Caki2 (cell line): ENCODE measurements around the gene CBFB. TPM values are rescaled to one million over a fixed set of nuclear protein-coding genes. Genes with fewer than 3 reads are reported as not detected.
"Not testable (repeated sequence)": the region's sequence is repeated elsewhere in the genome, so short reads cannot be mapped to it uniquely, and the experiment has no call there.

Experiments used
- DNase-seq: peaks from one replicate; pipeline ENCODE4 v3.0.0-alpha.2; 2015; ENCODE audit warnings: low read depth
- in situ Hi-C: cut with HindIII; loops from 2 replicates; pipeline ENCODE4 v1.10.0; 2016; ENCODE audit warnings: low sequenced_read_pairs, low pct_unique_long_range_greater_than_20kb, mixed read lengths
- total RNA-seq: library from RNA; depleted of rRNA; stranded (reverse); fragments of >200 nt; shearing (Covaris generic); gene quantifications from 2 replicates; pipeline ENCODE4 v1.2.3, GENCODE V29; 2014; ENCODE audit warnings: low replicate concordance

Gene CBFB
- total RNA-seq, 1 experiment from 2014 or later: 8.2 TPM

DNA sequence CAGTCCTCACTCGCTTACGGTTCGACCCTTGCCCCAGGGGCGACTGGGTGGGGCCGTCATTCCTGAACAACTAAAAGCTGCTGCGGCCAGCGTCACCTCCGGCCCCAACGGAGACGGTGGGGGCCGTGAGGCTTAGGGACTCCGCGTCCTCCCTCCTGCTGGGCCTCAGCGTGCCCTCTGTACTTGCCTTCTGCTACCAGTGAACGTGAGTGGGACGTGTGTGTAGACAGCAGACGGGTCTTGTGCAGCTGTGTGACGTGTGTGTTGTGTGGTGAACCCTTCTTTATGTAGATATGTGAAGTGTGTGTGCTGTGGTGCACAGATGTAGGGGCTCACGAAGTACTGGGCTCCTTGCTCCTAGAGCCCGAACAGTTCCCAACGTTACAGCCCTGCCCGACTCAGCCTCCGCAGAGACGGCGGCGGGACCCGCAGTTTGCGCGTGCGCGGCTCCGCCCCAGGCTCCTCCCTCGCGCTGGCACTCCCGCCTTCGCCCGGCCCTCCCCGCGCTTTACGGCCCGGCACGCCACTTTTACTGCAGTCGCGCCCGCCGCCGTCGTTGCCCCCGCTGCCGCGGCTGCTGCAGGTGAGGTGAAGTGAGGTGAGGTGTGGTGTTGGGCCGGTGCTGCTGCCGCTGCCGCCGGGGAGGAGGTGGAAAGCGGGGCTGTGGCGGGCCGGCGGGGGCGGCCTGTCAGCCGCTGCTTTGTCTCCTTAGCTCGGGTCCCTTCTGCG is 80.6 kb downstream of the CBFB start, which contains the start of gene PHAF1:
Gene PHAF1, plus strand, starts transcription at position 535 of the 729 bp plus-strand sequence. CDS start 235 bp downstream, outside the sequence.
- in situ Hi-C loops: no loop called here

GRCh38 chr16:67111951-67112444 is 83.0 kb downstream of the CBFB start:
- in situ Hi-C loops: no loop called here
- DNase-seq: no peak

More for the DNA sequence above, 80.6 kb downstream of the CBFB start, which contains the start of gene PHAF1:
- DNase-seq: peak; percentile 89

- DNase-seq: no peak
- in situ Hi-C loops: no loop called here
These were observed 83.8 kb downstream of the CBFB start for GRCh38 chr16:67112591-67113399.

GRCh38 chr16:67114793-67115192 is 85.8 kb downstream of the CBFB start:
- in situ Hi-C loops: no loop called here
- DNase-seq: no peak

- DNase-seq: peak; percentile 66
- in situ Hi-C loops: no loop called here
These were observed 86.7 kb downstream of the CBFB start for GRCh38 chr16:67115639-67116038.

GRCh38 chr16:67116388-67117311 is 87.7 kb downstream of the CBFB start:
- in situ Hi-C loops: no loop called here
- no peak for DNase-seq

DNA sequence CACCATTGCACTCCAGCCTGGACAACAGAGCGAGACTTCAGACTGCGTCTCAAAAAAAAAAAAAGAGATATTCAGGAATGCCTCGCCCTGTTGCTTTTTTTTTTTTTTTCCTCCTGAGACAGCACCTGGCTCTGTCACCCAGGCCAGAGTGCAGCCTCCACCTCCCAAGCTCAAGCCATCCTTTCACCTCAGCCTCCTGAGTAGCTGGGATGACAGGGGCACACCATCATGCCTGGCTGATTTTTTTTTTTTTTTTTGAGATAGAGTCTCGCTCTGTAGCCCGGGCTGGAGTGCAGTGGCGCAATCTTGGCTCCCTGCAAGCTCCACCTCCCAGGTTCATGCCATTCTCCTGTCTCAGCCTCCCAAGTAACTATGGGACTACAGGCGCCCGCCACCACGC is 88.8 kb downstream of the CBFB start:
- no peak for DNase-seq
- in situ Hi-C loops: no loop called here

DNA sequence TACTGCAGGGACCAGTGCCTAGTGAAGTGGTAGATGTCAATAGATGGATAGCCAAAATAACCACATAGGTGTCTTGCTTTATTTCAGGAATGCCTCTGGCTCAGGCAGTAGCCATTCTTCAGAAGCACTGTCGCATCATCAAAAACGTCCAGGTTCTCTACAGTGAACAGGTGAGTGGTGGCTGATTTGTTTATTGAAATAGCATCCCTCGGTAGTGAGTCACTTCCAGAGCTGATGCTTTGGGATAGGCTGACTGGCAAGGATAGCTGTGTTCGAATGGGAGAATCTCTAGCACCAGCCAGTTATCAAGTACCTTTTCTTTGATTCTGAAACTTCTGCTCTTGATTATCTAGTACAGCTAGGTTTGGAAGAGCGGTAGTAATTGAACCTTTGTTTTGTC is 91.1 kb downstream of the CBFB start:
- in situ Hi-C loops: no loop called here
- DNase-seq: no peak

DNA sequence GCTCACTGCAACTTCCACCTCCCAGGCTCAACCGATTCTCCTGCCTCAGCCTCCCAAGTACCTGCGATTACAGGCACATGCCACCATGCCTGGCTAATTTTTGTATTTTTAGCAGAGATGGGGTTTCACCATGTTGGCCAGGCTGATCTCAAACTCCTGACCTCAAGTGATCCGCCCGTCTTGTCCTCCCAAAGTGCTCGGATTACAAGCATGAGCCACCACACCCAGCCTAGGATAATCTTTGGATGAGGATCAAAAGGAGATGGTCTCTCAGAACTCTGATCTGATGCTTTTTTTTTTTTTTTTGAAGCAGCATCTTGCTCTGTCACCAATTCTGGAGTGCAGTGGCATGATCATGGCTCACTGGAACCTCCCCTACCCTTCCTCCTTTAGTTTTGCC is 93.8 kb downstream of the CBFB start:
- DNase-seq, in situ Hi-C loops: not testable (repeated sequence)

DNA sequence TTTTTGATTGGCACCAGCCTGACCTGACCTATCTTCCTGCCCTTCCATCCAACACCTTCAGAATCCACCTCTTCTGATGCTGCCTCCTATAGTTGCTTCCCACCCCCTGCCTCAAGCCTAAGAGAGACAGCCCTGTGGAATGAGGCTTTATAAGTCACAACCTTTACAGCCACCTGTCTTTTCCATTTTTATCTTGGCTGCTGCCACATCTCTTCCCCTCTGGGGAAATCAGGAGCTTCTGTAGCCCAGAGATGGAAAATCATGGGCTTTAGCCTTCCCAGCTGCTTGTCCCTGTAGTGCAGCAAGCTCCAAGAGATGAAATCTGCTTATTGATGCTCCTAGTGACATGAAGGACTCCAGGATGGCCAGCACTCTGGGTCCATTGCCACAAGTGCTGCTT is 99.5 kb downstream of the CBFB start:
- DNase-seq: no peak
- in situ Hi-C loops: no loop called here

GRCh38 chr16:67128887-67129286 is 99.9 kb downstream of the CBFB start:
- no peak for DNase-seq
- in situ Hi-C loops: no loop called here

- in situ Hi-C loops: no loop called here
These were observed 100.5 kb downstream of the CBFB start for GRCh38 chr16:67129422-67129821.

GRCh38 chr16:67137605-67138004 is 108.7 kb downstream of the CBFB start:
- DNase-seq: peak; percentile 35
- in situ Hi-C loops: no loop called here

More at GRCh38 chr16:67129422-67129821, 100.5 kb downstream of the CBFB start:
- DNase-seq: no peak

DNA sequence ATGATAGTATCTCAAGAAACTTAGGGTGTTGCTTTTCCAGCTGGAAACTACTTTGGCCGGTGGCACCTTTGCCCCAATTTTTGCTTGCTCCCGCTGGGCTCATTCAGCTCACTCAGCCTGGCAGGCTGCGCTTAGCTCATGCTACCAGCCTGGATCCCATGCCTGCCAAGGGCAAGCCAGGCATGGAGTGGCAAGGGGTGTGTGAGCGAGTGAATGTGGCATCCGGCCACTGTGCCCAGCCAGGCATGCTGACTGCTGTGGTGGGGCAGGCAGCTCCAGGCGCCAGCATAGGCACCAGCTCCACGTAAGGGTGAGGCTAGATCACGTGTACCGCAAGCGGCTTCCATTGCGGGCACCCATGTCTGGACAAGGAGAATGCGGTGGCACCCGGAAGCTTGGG is 112.4 kb downstream of the CBFB start:
- no peak for DNase-seq
- in situ Hi-C loops: no loop called here

GRCh38 chr16:67142342-67142741 is 113.4 kb downstream of the CBFB start:
- in situ Hi-C loops: no loop called here
- no peak for DNase-seq

- in situ Hi-C loops: no loop called here
These were observed 116.0 kb downstream of the CBFB start for GRCh38 chr16:67144943-67145342.

GRCh38 chr16:67145746-67146145 is 116.8 kb downstream of the CBFB start:
- in situ Hi-C loops: no loop called here
- DNase-seq: no peak

More at GRCh38 chr16:67144943-67145342, 116.0 kb downstream of the CBFB start:
- no peak for DNase-seq
